GM12865 (cell line): ENCODE data around the gene TGFB2.

ENCODE experiments used
- DNase-seq: peaks from one replicate; pipeline ENCODE4 v3.0.0; 2010; ENCODE audit warnings: low read depth
- H3K4me3 ChIP-seq: 2 replicates; pipeline ENCODE4 v1.5.1; 2011; ENCODE audit warnings: mild to moderate bottlenecking, low read depth, low read length, control low read depth
- CTCF ChIP-seq: IDR thresholded peaks from 2 replicates; pipeline ENCODE4 v1.5.1; 2011; ENCODE audit warnings: low read length, control low read depth, low read depth, inconsistent platforms; ENCODE audit not compliant: insufficient read depth; ENCODE audit errors: missing control alignments

TGFB2 gene

GRCh38 chr1:218403300-218403699 lies 58.2 kb downstream of the TGFB2 start:
- no peak for TF ChIP-seq CTCF
- no peak for DNase-seq
- no peak overlapping the region for H3K4me3 ChIP-seq

GRCh38 chr1:218407630-218408029 lies 62.5 kb downstream of the TGFB2 start:
- no peak for DNase-seq
- no peak for TF ChIP-seq CTCF
- H3K4me3 ChIP-seq, result no peak overlapping the region

- no peak for DNase-seq
- no peak overlapping the region for H3K4me3 ChIP-seq
- TF ChIP-seq CTCF, result no peak
Observed at GRCh38 chr1:218408135-218408534, 63.0 kb downstream of the TGFB2 start.

- no peak for TF ChIP-seq CTCF
- no peak overlapping the region for H3K4me3 ChIP-seq
- no peak for DNase-seq
Observed at GRCh38 chr1:218408942-218409341, 63.8 kb downstream of the TGFB2 start.

GRCh38 chr1:218409946-218410510 lies 64.9 kb downstream of the TGFB2 start:
- H3K4me3 ChIP-seq, result no peak overlapping the region
- no peak for TF ChIP-seq CTCF
- no peak for DNase-seq

- no peak for TF ChIP-seq CTCF
- DNase-seq, result no peak
- H3K4me3 ChIP-seq, result no peak overlapping the region
Observed at GRCh38 chr1:218411101-218411500, 66.0 kb downstream of the TGFB2 start.

GRCh38 chr1:218412171-218412570 lies 67.0 kb downstream of the TGFB2 start:
- TF ChIP-seq CTCF, result no peak
- no peak overlapping the region for H3K4me3 ChIP-seq
- DNase-seq, result no peak
